Transverse colon (tissue), 4 donors: ENCODE results near the gene KDF1. TPM values are rescaled to one million over a fixed set of nuclear protein-coding genes. Genes with fewer than 3 reads are reported as not detected.

Source experiments
- DNase-seq: peaks from one replicate; pipeline ENCODE4 v3.0.0-alpha.2; 2019
- H3K27ac ChIP-seq, 4 donors: fragments of 200-600 bp; sonication (generic); 2 replicates each; pipeline ENCODE4 v1.5.1; 2016 to 2018; ENCODE audit warnings: inconsistent platforms in 4 of 4
- H3K27me3 ChIP-seq: fragments of 200-600 bp; sonication (generic); 2 replicates; pipeline ENCODE4 v1.5.1; 2017; ENCODE audit warnings: inconsistent platforms
- H3K36me3 ChIP-seq, 4 donors: fragments of 200-600 bp; sonication (generic); 2 replicates each; pipeline ENCODE4 v1.5.1; 2017 to 2019; ENCODE audit warnings: inconsistent platforms in 4 of 4
- H3K4me1 ChIP-seq, 4 donors: fragments of 200-600 bp; sonication (generic); 2 replicates each; pipeline ENCODE4 v1.5.1; 2017 to 2020; ENCODE audit warnings: inconsistent platforms in 4 of 4
- H3K4me3 ChIP-seq, 4 donors: fragments of 200-600 bp; sonication (generic); 1 replicate in 1 of 4; 2 replicates in 3 of 4; pipeline versions ENCODE4 v1.5.1 to v1.6.1; 2017 to 2019; ENCODE audit warnings: inconsistent platforms in 4 of 4
- H3K9me3 ChIP-seq, 2 donors: fragments of 200-600 bp; sonication (generic); 2 replicates each; pipeline ENCODE4 v1.5.1; 2017 to 2019; ENCODE audit warnings: inconsistent platforms in 2 of 2
- CTCF ChIP-seq, 5 experiments: fragments of 200-600 bp in 3 of 5; fragments of 450-650 bp in 2 of 5; sonication (generic) in 3 of 5; IDR thresholded peaks; 1 replicate in 2 of 5; 2 replicates in 3 of 5; pipeline ENCODE4 v1.5.1; 2016 to 2017; ENCODE audit warnings: antibody characterized with exemption in 5 of 5, inconsistent platforms in 3 of 5, mild to moderate bottlenecking in 2 of 5, moderate library complexity in 1 of 5
- EP300 ChIP-seq: sonication (generic); formaldehyde crosslinking; IDR thresholded peaks from one replicate; pipeline ENCODE4 v1.6.1; 2017; ENCODE audit warnings: antibody characterized with exemption, low read depth
- POLR2A ChIP-seq: fragments of 450-650 bp; IDR thresholded peaks from one replicate; pipeline ENCODE4 v1.6.1; 2016; ENCODE audit warnings: antibody characterized with exemption, mild to moderate bottlenecking, moderate library complexity
- POLR2AphosphoS5 ChIP-seq, 3 donors: sonication (generic); formaldehyde crosslinking; IDR thresholded peaks; one replicate each; pipeline ENCODE4 v1.6.1; 2016; ENCODE audit warnings: antibody characterized with exemption in 3 of 3
- WGBS, 2 donors: methylation state at CpG; one replicate each; pipeline ENCODE4 v1.1.5; 2018; ENCODE audit warnings: low coverage in 1 of 2; 5-methylcytosine and 5-hydroxymethylcytosine counted together
- in situ Hi-C, 4 donors: fragments of 200-750 bp; cut with MboI; loops; one replicate each; pipeline versions ENCODE4 v1.15.0 to v1.15.1; 2017; ENCODE audit warnings: low sequenced_read_pairs in 3 of 4, low pct_ligation_motif_present in 1 of 4, low pct_unique_long_range_greater_than_20kb in 1 of 4
- intact Hi-C: fragments of 100-400 bp; cut with DNase I; formaldehyde crosslinking; loops from one replicate; pipeline ENCODE4 v1.15.1; 2023; ENCODE audit warnings: low total_unique reads
- total RNA-seq, 4 donors: library from RNA; depleted of rRNA; stranded (reverse); fragments of >200 nt; gene quantifications; one replicate each; pipeline ENCODE4 v1.1.0, GENCODE V29; 2016

KDF1 gene
- total RNA-seq, 4 donors from 2014 or later: 11.6 to 36.2 (median 29.8) TPM

GRCh38 chr1:26909951-26910342 lies 50.3 kb downstream of the KDF1 start:
- H3K4me1 ChIP-seq: peaks cover 0 to 32% (median 22%) of the 10 kb centered on the region in 4 donors
- in situ Hi-C loops: no loop called here
- DNase-seq: no peak
- no peaks in the 10 kb centered on the region for H3K36me3 ChIP-seq
- H3K27ac ChIP-seq: peak overlapping the region in 1 of 4 donors; percentile 55
- no peak overlapping the region for H3K4me3 ChIP-seq
- intact Hi-C loops: no loop called here
- H3K9me3 ChIP-seq: no peaks in the 10 kb centered on the region
- WGBS, 2 donors: 87% methylated on average over 3 of the region's 3 CpGs; no CpG with 5 or more reads in 1 of the 2 donors
- H3K27me3 ChIP-seq: no peaks in the 10 kb centered on the region
- no peak for TF ChIP-seq POLR2A
- TF ChIP-seq CTCF (IDR thresholded peaks at IDR 0.05): no peak
- TF ChIP-seq EP300: no peak
- TF ChIP-seq POLR2AphosphoS5 (IDR thresholded peaks at IDR 0.05): no peak

- WGBS, 2 donors: 45 to 61% methylated on average over 4 to 6 of the region's 6 CpGs
- intact Hi-C loops: no loop called here
- peak; percentile 41 for DNase-seq
- H3K36me3 ChIP-seq: no peaks in the 10 kb centered on the region
- H3K4me3 ChIP-seq: no peak overlapping the region
- no peak overlapping the region for H3K27ac ChIP-seq
- no peaks in the 10 kb centered on the region for H3K9me3 ChIP-seq
- in situ Hi-C loops: no loop called here
- H3K4me1 ChIP-seq: peaks cover 0 to 17% (median 10%) of the 10 kb centered on the region in 4 donors
- TF ChIP-seq POLR2A (no peak), EP300 (no peak), POLR2AphosphoS5 (IDR thresholded peaks at IDR 0.05) (no peak), CTCF (IDR thresholded peaks at IDR 0.05) (no peak)
- no peaks in the 10 kb centered on the region for H3K27me3 ChIP-seq
These were observed 53.0 kb downstream of the KDF1 start for GRCh38 chr1:26907071-26907917.

- H3K27me3 ChIP-seq: no peaks in the 10 kb centered on the region
- no peak for DNase-seq
- H3K36me3 ChIP-seq: peaks cover 0 to 8% (median 2%) of the 10 kb centered on the region in 4 donors
- no peaks in the 10 kb centered on the region for H3K9me3 ChIP-seq
- H3K4me3 ChIP-seq: peak overlapping the region; percentile 62 to 96 (median 71)
- TF ChIP-seq CTCF (IDR thresholded peaks at IDR 0.05) (no peak), EP300 (no peak), POLR2A (no peak), POLR2AphosphoS5 (IDR thresholded peaks at IDR 0.05) (no peak)
- in situ Hi-C loops (no loop called here), intact Hi-C loops (no loop called here)
- peak overlapping the region; percentile 85 to 90 (median 89) for H3K27ac ChIP-seq
- WGBS, 2 donors: 61 to 73% methylated on average over 11 to 17 of the region's 18 CpGs
- H3K4me1 ChIP-seq: peaks cover 8 to 27% (median 19%) of the 10 kb centered on the region in 4 donors
These were observed 59.3 kb downstream of the KDF1 start for GRCh38 chr1:26900815-26901511.

GRCh38 chr1:26900001-26900814 lies 60.1 kb downstream of the KDF1 start, which contains the start of gene GPATCH3:
Gene GPATCH3 (minus strand): TSS chr1:26900467. CDS start chr1:26900442, 25 bp downstream.
- Histone ChIP-seq H3K27ac (peak within 1 kb of the TSS; percentile 85 to 90 (median 89)), H3K4me1 (peaks cover 8 to 23% (median 19%) of the 10 kb centered on the region in 4 donors), H3K4me3 (peak within 1 kb of the TSS; percentile 62 to 96 (median 71)), H3K27me3 (no peaks in the 10 kb centered on the region), H3K9me3 (no peaks in the 10 kb centered on the region), H3K36me3 (peaks cover 0 to 8% (median 4%) of the 10 kb centered on the region in 4 donors)
- peak; percentile 93 for DNase-seq
- in situ Hi-C loops (no loop called here), intact Hi-C loops (no loop called here)
- WGBS, 2 donors: 0 to 1% methylated on average over 2 to 48 of the region's 50 CpGs
- no peak for TF ChIP-seq CTCF (IDR thresholded peaks at IDR 0.05)
- TF ChIP-seq EP300: no peak
- TF ChIP-seq POLR2AphosphoS5 (IDR thresholded peaks at IDR 0.05): peak; percentile 75 to 88 (median 80)
- peak; percentile 79 for TF ChIP-seq POLR2A
